Middle frontal gyrus (tissue), 1 donor: ENCODE measurements around the gene ATG16L1.

Source experiments
- DNase-seq: peaks from one replicate; pipeline ENCODE4 v3.0.0-alpha.2; 2015; ENCODE audit warnings: low spot score; ENCODE audit errors: extremely low spot score

ATG16L1 gene

DNA sequence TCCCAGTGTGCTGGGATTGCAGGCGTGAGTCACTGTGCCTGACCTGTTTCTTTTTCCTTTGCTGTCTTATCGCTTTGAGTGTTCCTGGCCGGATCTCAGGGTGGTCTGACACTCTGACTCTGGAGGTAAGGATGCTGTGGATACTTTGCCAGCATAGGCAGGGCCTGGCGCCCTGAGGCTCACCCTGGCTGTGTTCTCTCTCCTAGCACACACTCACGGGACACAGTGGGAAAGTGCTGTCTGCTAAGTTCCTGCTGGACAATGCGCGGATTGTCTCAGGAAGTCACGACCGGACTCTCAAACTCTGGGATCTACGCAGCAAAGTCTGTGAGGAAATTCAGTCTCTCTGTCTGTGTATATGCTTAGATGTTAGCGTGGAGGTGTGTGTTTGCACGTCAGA lies 38.2 kb downstream of the ATG16L1 start:
- no peak for DNase-seq

DNA sequence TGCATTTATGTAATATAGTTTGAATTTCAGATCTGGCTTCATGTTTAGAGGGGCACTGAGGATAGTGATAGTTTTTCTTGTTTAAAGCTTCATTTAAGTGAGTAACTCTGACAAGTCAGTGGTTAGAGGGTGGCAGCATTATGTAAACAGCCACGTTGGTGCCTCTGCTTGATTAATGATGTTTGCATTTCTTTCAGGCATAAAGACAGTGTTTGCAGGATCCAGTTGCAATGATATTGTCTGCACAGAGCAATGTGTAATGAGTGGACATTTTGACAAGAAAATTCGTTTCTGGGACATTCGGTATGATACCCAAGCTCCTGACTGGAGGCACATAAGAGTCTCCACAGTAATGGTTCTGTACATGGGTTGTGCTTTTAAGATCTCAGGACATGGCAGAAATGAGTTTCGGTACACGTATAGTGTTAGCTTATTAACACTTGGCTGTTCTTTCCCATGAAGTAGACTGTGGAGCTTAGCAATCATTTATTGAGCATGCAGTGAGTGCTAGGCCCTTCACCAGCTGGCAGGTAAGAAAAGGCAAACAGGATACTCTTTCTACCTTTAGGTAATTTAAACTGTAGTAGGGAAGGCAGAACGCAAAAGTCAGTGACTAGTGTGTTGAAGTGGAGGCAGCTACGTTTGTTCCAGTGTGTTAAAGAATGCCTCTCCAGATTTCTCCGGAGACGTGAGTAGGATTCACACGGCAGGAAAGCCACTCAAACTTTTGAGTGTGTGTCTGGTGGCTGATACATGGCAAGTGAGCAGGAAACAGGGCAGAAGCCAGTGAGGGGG lies 38.8 kb downstream of the ATG16L1 start:
- DNase-seq: no peak

DNA sequence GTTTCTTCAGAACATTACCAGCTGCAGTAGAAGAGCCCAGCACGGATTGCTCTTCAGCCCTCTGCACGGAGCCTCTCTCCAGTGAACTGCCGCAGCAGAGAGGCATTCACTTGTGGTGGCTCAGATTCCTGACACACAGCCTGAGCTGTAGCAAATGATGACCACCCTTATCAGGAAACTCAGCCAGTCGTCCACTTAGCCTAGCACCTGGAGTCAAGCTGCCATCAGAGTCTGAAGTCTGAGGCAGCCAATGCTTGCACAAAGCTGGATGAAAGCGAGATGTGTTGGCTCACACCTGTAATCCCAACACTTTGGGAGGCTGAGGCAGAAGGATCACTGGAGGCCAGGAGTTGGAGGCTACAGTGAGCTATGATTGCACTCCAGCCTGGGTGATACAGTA lies 44.4 kb downstream of the ATG16L1 start:
- no peak for DNase-seq

DNA sequence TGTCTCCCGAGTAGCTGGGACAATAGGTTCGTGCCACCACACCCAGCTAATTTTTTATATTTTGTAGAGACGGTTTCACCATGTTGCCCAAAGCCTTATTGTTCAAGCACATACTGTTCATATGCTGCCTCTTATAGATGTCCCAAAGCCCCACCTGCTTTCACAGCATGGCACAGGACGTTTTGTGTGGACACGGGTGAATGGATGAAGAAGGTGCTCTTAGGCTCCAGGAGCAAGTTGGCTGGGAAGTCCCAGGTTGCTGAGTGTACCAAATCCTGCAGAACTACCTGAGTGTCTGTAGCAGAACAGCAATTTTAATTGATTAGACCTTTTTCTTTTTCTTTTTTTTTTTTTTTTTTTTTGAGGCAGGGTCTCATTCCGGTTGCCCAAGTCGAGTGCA lies 45.6 kb downstream of the ATG16L1 start:
- no peak for DNase-seq

DNA sequence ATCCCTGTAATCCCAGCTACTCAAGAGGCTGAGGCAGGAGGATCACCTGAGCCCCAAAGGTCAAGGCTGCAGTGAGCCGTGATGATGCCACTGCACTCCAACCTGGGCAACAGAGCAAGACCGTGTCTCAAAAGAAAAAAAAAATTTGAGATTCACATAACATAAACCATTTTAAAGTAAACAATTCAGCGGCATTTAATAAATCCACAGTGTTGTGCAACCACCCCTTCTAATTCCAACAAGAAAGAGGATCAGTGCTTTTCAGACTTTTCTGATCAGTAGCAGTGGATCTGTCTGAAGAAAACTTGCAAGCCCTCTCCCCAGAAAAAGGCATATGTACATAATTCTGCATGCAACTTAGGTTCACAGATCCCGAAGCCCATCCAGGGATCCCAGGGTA lies 48.9 kb downstream of the ATG16L1 start:
- DNase-seq: no peak

DNA sequence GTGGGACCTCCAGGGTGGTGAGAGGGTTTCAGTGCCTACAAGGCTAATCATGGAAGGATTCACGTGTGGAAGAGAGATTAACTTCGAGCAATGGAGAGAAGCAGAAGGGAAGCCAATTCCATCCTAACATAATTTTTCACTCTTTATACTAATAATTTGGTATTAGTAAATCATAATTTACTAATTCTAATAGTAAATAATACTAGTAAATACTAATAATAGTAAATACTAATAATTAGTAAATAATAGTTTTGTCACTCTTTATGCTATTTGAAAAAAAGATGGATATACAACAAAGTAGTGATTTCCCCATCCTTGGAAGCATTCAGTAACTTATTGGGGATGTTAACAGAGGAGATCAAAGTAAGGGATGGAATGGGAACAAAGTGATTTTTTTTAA lies 49.8 kb downstream of the ATG16L1 start:
- no peak for DNase-seq

DNA sequence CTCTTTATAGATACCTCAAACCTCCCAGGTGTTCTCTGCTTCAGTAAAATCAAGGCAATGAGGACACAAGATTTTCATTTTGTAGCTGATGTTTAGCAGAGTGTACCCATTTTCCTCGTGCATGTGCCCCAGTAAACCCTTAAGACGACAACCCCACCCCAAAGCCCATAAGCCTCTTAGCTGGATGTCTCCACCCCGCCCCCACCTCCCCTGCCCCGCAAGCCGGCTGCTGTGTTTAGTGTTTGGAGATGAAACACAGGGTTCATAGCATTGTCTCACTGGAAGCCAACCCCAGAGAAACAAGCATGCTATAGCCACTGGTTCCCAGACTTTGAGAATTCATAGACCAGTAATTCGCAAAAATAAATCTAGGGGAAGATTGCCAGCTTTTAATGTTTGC lies 50.3 kb downstream of the ATG16L1 start:
- no peak for DNase-seq

DNA sequence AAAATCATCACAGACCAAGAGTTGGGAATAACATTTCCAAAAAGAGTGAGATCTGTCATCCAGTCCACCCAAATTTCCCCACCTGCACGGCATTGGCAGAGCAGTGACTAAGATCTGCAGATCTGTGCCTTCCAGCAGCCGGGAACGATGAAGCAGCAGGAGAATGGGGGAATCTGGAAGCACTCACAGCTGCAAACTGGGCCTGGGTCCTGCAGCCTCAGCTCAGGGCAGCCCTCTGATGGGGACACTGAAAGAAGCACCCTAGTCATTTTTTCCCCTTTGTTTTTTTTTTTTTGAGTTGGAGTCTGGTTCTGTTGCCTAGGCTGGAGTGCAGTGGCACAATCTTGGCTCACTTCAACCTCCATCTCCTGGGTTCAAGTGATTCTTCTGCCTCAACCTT lies 51.8 kb downstream of the ATG16L1 start:
- no peak for DNase-seq

DNA sequence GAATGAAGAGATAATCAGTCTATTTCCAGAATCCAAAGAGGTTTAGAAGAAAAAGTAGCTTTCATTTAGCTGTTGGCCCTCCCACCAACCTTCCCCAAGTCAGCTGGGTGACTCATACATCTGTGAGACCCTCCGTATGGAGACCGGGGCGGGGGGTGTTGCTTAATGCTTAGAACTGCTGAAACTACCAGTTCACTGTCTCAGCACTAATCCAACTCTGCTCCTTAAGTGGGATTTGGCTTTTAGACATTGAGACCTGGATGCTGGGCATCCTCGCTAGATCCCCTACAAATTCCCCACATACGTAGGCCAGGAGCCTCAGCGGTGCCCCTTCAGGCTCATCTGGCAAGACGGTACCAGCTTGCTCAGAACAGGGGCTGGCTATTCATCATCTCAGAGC lies 56.1 kb downstream of the ATG16L1 start, which contains the start of gene SAG:
Gene SAG (plus strand): TSS at position 252 of the 400 bp plus-strand sequence. CDS start 1,374 bp downstream, outside the sequence.
- no peak for DNase-seq

DNA sequence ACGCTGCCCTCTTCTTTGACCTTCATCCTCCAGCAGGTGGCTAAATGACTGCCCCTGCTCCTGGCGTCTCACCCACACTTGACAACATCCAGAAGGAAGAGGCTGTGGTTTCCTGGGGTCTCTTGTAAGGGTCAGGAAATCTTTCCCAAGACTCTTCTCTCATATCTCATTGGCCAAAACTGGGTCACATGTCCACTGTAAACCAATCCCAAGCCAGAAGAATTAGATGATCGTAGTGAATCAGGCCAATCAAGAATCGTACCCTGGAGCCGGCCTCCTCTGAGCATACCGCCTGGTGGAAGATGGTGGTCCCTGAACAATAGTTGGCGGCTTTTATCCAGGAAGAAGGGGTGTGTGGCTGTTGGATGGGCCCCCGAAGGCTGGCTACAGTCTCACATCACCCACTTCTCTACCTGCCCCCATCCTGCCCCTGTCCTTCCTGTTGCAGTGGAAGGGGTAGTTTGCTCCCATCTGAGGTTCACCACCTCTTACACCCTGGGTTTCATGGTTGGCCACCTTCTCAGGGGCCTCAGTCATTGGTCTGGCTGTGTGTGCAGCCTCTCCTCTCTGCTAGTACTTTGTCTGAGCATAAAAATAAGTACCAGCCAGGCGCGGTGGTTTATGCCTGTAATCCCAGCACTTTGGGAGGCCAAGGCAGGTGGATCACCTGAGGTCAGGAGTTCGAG lies 59.9 kb downstream of the ATG16L1 start:
- DNase-seq: no peak

DNA sequence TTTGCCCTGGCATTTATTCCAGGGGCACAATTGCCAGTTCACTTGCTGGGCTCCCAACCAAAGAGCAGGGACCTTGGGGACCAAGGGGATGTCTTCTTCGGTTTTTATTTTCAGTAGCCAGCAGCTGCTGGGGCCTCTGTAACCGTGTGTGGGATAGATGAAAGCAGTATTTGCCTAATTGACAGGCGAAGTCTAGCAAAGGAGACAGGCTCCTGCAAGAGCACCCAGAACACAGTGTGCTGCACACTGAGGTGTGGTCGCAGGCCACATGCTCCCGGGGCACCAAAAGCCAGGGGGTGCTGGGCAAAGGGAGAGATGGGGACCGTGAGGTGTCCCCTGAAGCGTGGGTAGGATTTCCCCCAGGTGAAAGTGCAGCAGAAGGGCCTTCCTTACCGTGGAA lies 61.4 kb downstream of the ATG16L1 start:
- DNase-seq: no peak

DNA sequence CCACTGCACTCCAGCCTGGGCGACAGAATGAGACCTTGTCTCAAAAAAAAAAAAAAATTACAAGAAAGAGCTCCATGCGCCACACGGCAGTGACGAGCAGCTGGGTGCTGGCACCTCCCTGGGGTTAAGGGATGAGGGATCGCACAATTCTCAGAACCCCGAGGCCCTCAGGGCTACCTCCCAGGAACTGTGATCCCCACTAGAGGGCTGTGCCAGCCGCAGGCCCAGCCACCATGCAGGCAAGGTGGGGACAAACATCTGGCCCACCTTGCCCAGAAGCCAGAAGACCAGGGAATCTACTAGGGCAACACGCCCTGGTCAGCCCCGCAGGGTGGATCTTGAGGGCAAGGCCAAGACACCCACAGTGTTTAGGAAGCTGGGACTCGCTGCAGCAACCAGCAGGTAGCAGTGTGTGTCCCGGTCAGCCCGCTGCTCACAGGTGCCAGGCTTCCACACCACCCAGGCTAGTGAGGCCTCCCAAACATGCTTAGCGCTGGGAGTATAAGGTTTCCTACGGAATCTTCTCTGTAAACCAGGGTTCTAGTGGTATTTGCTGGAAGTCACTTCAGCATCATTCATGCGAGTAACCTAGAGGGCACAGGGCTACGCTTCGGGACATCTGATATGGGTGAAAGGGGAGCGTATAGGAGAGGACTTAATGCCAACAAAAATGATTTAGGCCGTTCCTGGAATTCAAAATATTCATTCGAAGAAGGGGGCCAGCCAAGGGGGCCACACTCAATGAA lies 62.9 kb downstream of the ATG16L1 start:
- no peak for DNase-seq

DNA sequence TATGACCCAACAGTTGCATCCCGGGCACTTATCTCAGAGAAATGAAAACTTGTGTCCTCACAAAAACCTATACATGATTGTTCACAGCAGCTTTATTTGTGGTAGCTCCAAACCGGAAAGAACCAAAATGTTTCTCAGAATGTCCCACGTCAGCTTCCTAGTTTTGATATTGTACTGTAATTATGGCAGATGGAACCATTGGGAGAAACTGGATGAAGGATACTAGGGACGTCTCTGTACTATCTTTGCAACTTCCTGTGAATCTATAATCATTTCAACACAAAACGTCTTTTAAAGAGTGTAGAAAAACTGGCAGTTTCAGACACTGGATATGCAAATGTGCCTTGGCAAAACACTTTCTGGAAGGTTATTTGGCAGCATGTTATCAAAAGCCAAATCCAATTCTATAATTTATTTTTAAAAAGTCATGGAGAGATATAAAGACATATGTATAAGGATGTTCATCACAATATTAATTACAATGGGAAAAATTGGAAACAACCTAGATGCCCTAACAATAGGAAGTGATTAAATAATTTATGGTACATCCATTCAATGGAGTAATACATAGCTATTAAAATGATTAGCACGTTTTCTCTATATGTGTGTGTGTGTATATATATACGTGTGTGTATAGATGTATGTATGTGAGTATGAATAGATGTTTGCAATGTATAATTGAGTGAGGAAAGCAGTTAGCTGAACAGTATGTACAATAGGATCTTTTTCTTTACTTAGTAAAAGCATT lies 65.9 kb downstream of the ATG16L1 start:
- no peak for DNase-seq

DNA sequence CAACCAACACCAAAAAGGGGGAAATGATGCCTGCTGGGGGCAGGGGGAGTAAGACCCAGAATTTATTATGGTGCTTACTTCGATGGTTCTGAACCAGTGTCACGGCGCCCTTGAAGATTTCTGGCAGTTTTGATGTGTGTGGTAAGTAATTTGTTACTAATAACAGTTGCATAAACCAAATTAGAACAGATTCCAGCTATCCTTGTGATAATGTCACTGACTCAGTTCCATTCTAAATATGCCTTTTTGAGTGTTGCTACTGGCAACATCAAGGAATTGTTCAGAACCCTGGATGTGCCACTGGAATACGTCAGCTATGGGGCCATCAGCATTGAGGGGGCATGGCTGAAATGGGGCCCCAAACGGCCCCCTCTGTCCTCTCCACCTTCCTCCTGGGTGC lies 67.8 kb downstream of the ATG16L1 start:
- DNase-seq: no peak

DNA sequence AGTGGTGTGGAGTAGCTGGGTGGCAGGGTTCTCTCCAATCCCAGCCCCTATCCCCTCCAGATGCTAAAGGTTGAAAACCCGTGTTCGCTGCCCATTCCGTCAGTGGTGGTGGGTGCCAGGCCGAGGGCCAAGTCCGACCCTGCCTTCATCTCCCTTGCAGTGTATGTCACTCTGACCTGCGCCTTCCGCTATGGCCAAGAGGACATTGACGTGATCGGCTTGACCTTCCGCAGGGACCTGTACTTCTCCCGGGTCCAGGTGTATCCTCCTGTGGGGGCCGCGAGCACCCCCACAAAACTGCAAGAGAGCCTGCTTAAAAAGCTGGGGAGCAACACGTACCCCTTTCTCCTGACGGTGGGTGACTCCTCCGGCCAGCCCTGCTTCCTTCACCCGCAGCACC lies 69.0 kb downstream of the ATG16L1 start:
- DNase-seq: no peak

DNA sequence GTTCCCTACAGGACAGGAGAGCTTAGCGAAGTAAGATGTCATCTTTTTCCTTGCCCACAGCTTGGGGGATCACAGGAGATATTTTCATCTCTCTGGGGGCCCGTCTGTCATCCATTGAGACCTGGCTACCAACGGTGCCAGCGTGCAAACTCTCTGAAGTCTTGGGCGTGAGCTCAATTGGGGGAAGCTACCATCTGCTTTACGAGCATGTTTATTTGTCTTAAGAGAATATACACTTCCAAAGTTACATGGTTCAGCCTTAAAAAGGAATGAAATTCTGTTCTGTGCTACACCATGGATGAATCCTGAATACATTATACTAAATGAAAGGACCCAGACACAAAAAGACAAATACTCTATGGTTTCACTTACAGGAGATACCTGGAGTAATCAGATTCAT lies 69.7 kb downstream of the ATG16L1 start:
- no peak for DNase-seq

DNA sequence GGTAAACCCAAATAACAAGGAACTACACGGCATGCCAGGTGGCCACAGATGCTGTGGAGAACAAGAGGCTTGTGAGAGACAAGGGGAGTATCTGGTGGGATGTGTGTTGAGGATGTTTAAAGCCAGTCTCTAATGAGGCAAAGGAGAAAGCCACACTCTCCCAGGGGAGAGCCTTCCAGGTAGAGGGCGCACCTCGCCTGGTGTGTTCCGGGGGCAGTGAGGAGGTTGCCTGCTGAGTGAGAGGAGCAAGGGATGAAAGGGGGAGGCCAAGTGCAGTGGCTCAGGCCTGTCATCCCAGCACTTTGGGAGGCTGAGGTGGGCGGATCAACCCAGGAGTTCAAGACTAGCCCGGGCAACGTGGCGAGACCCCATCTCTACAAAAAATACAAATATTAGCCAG lies 72.4 kb downstream of the ATG16L1 start:
- no peak for DNase-seq

DNA sequence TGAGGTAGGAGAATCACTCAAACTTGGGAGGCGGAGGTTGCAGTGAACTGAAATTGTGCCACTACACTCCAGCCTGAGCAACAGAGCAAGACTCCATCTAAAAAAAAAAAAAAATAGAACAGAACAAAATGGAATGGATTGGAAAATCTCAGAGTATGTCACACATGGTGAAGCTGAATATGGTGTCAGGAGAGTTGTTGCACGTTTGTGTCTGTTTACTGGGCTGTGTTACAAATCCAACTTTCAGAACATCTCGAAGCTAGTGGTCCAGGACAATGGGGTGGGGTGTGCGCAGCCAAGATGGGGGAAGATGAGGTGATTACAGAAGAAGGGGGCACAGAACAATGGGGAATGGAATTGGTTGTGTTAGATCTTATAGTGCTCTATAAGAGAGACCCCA lies 73.8 kb downstream of the ATG16L1 start:
- DNase-seq: no peak

DNA sequence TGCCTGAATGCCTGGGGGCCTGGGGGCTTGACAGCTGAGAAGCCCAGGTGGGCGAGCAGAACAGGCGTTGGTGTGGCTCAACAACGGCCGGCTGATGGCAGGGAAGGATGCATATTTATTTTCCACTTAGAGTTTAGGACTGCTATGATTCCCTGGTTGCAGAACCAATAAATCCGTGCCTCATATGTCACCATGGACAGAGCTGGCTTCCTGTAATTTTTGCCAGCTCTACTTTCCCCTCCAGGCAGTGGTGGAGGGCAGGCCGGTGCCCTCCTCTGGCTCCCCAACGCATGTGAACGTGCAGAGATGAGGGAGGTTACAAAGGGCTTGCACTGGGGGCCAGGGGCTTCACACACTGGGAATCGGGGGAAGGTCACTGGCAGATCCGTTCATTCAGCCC lies 74.3 kb downstream of the ATG16L1 start:
- no peak for DNase-seq

DNA sequence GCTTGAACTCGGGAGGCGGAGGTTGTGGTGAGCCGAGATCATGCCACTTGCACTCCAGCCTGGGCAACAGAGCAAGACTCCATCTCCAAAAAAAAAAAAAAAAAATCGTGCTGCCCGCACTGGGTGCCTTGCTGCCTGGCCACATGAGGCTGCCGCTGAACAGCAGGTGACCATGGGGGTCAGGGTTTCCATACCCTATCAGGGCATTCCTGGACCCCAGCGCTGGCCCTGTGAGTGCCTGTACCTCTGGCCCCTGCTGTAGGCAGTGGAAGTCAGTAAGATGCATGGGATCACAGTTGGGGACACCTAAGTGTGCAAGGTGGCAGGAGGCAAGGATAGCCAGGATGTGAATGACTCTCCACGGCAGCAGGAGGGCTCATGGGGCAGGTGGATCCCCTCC lies 75.0 kb downstream of the ATG16L1 start:
- DNase-seq: no peak

DNA sequence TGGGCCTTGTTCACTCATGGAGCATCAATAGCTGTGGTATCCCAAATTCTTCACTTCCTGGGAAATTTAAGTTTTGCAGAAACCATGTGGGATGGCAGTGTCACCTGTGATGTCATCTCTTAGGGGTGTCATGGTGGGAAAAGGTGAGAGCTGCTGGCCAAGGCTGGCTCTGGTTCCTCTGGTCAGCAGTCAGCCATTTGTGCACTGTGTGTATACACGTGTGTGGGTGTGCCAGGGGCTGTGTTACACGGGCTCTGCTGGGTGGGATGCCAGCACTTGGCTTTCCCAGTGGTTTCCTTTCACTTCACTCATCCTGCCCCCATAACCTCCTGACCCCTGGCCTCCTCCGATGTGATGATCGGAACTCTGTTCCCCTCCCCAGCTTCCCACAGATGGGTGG lies 77.4 kb downstream of the ATG16L1 start:
- DNase-seq: no peak
